ENCODE measurements around the gene LETM1. TPM values are rescaled to one million over a fixed set of nuclear protein-coding genes. Genes with fewer than 3 reads are reported as not detected.

The LETM1 gene
- total and polyA plus RNA-seq, 2 donors (not counting 1 experiment from before 2014, with no cell fraction given) = 15.8 to 70.4 TPM

GRCh38 chr4:1823545-1823932 lies 32.4 kb downstream of the LETM1 start:
- Histone ChIP-seq H3K79me2 (ENCODE audit: control insufficient read depth, insufficient read depth, low read length) (no peaks in the 10 kb centered on the region), H3K4me2 (ENCODE audit: extremely low read depth, insufficient read depth, low read length) (no peak overlapping the region), H3K9ac (ENCODE audit: insufficient read depth, low read length) (no peak overlapping the region), H3K4me3 (replicated peaks in 1 of 4; ENCODE audit: control extremely low read depth in 1 of 4, insufficient read depth in 1 of 4, low read depth in 3 of 4, low read length in 4 of 4) (no peak overlapping the region), H3K27ac (ENCODE audit: insufficient read depth, low read length) (no peak overlapping the region), H3K9me3 (ENCODE audit: control insufficient read depth, insufficient read depth, low read depth, low read length) (no peaks in the 10 kb centered on the region), H3K27me3 (ENCODE audit: control insufficient read depth, insufficient read depth, low read length) (no peaks in the 10 kb centered on the region), H3K4me1 (ENCODE audit: control insufficient read depth, extremely low read depth, insufficient read depth, low read length) (no peaks in the 10 kb centered on the region), H3K36me3 (ENCODE audit: control insufficient read depth, insufficient read depth, low read length) (peaks cover 30% of the 10 kb centered on the region), H2AFZ (ENCODE audit: low read length) (no peak overlapping the region), H4K20me1 (ENCODE audit: control insufficient read depth, extremely low read depth, insufficient read depth, low read length) (no peaks in the 10 kb centered on the region)
- no peak for DNase-seq (ENCODE audit: low read depth in 2 of 2)
- TF ChIP-seq, protein P1, sequence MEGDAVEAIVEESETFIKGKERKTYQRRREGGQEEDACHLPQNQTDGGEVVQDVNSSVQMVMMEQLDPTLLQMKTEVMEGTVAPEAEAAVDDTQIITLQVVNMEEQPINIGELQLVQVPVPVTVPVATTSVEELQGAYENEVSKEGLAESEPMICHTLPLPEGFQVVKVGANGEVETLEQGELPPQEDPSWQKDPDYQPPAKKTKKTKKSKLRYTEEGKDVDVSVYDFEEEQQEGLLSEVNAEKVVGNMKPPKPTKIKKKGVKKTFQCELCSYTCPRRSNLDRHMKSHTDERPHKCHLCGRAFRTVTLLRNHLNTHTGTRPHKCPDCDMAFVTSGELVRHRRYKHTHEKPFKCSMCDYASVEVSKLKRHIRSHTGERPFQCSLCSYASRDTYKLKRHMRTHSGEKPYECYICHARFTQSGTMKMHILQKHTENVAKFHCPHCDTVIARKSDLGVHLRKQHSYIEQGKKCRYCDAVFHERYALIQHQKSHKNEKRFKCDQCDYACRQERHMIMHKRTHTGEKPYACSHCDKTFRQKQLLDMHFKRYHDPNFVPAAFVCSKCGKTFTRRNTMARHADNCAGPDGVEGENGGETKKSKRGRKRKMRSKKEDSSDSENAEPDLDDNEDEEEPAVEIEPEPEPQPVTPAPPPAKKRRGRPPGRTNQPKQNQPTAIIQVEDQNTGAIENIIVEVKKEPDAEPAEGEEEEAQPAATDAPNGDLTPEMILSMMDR (conservative IDR thresholded peaks at IDR 0.05 in 1 of 2, IDR thresholded peaks at IDR 0.05 in 1 of 2; ENCODE audit: low read depth in 1 of 2, low read length in 2 of 2) = no peak

DNA sequence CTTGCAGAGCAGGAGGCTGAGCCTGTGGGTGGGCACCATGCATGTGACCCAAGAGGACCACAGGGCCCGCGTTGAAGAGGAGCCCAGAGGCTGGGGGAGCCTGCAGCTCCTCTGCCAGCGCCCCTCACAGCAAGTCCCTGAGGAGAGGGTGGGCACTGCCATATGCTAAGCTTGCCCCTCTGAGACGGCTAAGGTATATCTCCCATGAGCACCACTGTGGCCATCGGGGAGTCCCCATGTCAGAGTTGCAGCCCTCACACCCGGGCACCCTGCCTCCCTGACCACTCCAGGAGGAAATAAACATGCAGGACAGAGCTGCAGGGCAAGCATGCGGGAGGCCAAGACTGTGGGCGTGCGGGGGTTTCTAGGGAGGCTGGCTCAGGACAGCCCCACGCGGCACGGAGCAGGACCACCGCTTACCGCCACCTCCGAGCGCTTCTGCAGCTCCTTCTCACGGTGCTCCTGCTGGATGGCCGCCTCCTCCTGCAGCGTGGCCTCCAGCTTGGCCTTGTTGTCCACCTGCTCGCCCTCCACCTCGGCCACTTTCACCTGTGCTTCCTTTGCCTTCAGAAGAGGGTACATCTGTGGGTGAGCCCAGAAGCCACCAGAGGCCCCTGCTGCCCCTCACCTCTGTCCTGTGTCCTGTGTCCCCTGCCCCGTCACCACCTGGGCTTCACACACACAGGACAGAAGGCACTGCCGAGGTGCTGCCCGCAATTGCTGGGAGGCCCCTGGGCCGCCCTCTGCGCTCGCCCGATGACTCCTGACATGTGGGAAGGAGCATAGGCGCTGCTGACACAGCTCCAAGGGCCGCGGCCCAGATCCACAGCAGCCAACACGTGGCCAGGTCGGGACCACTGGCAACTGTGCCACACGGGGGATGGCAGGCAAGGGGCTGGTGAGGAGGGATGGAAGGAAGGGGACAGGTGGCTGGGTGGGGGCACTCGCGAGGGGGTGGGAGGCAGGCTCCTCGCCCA lies 33.1 kb downstream of the LETM1 start:
- H3K4me3 ChIP-seq (replicated peaks in 1 of 4; ENCODE audit: control extremely low read depth in 1 of 4, insufficient read depth in 1 of 4, low read depth in 3 of 4, low read length in 4 of 4) = no peak overlapping the region
- peaks cover 30% of the 10 kb centered on the region for H3K36me3 ChIP-seq (ENCODE audit: control insufficient read depth, insufficient read depth, low read length)
- DNase-seq (ENCODE audit: low read depth in 2 of 2) = no peak
- no peak overlapping the region for H3K4me2 ChIP-seq (ENCODE audit: extremely low read depth, insufficient read depth, low read length)
- no peak overlapping the region for H3K9ac ChIP-seq (ENCODE audit: insufficient read depth, low read length)
- H2AFZ ChIP-seq (ENCODE audit: low read length) = no peak overlapping the region
- no peaks in the 10 kb centered on the region for H3K4me1 ChIP-seq (ENCODE audit: control insufficient read depth, extremely low read depth, insufficient read depth, low read length)
- no peaks in the 10 kb centered on the region for H3K27me3 ChIP-seq (ENCODE audit: control insufficient read depth, insufficient read depth, low read length)
- H4K20me1 ChIP-seq (ENCODE audit: control insufficient read depth, extremely low read depth, insufficient read depth, low read length) = no peaks in the 10 kb centered on the region
- H3K79me2 ChIP-seq (ENCODE audit: control insufficient read depth, insufficient read depth, low read length) = no peaks in the 10 kb centered on the region
- H3K27ac ChIP-seq (ENCODE audit: insufficient read depth, low read length) = no peak overlapping the region
- no peaks in the 10 kb centered on the region for H3K9me3 ChIP-seq (ENCODE audit: control insufficient read depth, insufficient read depth, low read depth, low read length)
- TF ChIP-seq, protein P1 (conservative IDR thresholded peaks at IDR 0.05 in 1 of 2, IDR thresholded peaks at IDR 0.05 in 1 of 2; ENCODE audit: low read depth in 1 of 2, low read length in 2 of 2) = no peak
- no peak for TF ChIP-seq EZH2 (IDR thresholded peaks at IDR 0.05; ENCODE audit: low read length, missing control alignments)

- Histone ChIP-seq H3K4me2 (ENCODE audit: extremely low read depth, insufficient read depth, low read length) (no peak overlapping the region), H2AFZ (ENCODE audit: low read length) (no peak overlapping the region), H3K4me1 (ENCODE audit: control insufficient read depth, extremely low read depth, insufficient read depth, low read length) (no peaks in the 10 kb centered on the region), H3K79me2 (ENCODE audit: control insufficient read depth, insufficient read depth, low read length) (no peaks in the 10 kb centered on the region), H3K9ac (ENCODE audit: insufficient read depth, low read length) (no peak overlapping the region), H3K36me3 (ENCODE audit: control insufficient read depth, insufficient read depth, low read length) (peaks cover 30% of the 10 kb centered on the region), H3K27me3 (ENCODE audit: control insufficient read depth, insufficient read depth, low read length) (no peaks in the 10 kb centered on the region), H3K4me3 (replicated peaks in 1 of 4; ENCODE audit: control extremely low read depth in 1 of 4, insufficient read depth in 1 of 4, low read depth in 3 of 4, low read length in 4 of 4) (no peak overlapping the region), H4K20me1 (ENCODE audit: control insufficient read depth, extremely low read depth, insufficient read depth, low read length) (no peaks in the 10 kb centered on the region), H3K9me3 (ENCODE audit: control insufficient read depth, insufficient read depth, low read depth, low read length) (no peaks in the 10 kb centered on the region), H3K27ac (ENCODE audit: insufficient read depth, low read length) (no peak overlapping the region)
- TF ChIP-seq, protein P1 (conservative IDR thresholded peaks at IDR 0.05 in 1 of 2, IDR thresholded peaks at IDR 0.05 in 1 of 2; ENCODE audit: low read depth in 1 of 2, low read length in 2 of 2) = no peak
- TF ChIP-seq EZH2 (IDR thresholded peaks at IDR 0.05; ENCODE audit: low read length, missing control alignments) = no peak
- DNase-seq (ENCODE audit: low read depth in 2 of 2) = no peak
Observed at GRCh38 chr4:1821679-1822567, 34.0 kb downstream of the LETM1 start.

Measured in fibroblast of lung (primary cell).